ENCODE measurements around the gene IRAK3.
A peak's percentile ranks its signal among the peaks of the same experiment; 100 is the strongest.

Gene IRAK3

GRCh38 chr12:66273147-66273546, 84.1 kb downstream of the IRAK3 start:
- TF ChIP-seq CTCF (conservative IDR thresholded peaks at IDR 0.05; ENCODE audit: low read depth, low read length): no peak
- no peaks in the 10 kb centered on the region for H3K36me3 ChIP-seq (ENCODE audit: insufficient read depth)

GRCh38 chr12:66275040-66275439, 86.0 kb downstream of the IRAK3 start:
- Histone ChIP-seq H3K9ac (no peak overlapping the region), H3K27ac (no peak overlapping the region), H3K4me1 (ENCODE audit: low read depth, poor library complexity, severe bottlenecking) (peaks cover under 1% of the 10 kb centered on the region), H2AFZ (ENCODE audit: low read depth) (no peak overlapping the region), H3K4me2 (no peak overlapping the region), H3K4me3 (IDR thresholded peaks at IDR 0.05; ENCODE audit: insufficient read depth, low read depth, low read length) (no peak overlapping the region), H3K27me3 (ENCODE audit: insufficient read depth, low read depth) (no peaks in the 10 kb centered on the region), H3K36me3 (ENCODE audit: insufficient read depth) (no peaks in the 10 kb centered on the region), H4K20me1 (ENCODE audit: insufficient read depth) (no peaks in the 10 kb centered on the region), H3K79me2 (ENCODE audit: insufficient read depth, low read depth) (no peaks in the 10 kb centered on the region)
- TF ChIP-seq CTCF (conservative IDR thresholded peaks at IDR 0.05; ENCODE audit: low read depth, low read length): no peak

More at GRCh38 chr12:66273147-66273546, 84.1 kb downstream of the IRAK3 start:
- Histone ChIP-seq H3K27me3 (ENCODE audit: insufficient read depth, low read depth) (no peaks in the 10 kb centered on the region), H3K4me3 (IDR thresholded peaks at IDR 0.05; ENCODE audit: insufficient read depth, low read depth, low read length) (no peak overlapping the region), H3K79me2 (ENCODE audit: insufficient read depth, low read depth) (no peaks in the 10 kb centered on the region), H3K4me1 (ENCODE audit: low read depth, poor library complexity, severe bottlenecking) (peaks cover 6% of the 10 kb centered on the region), H3K27ac (no peak overlapping the region), H3K9ac (no peak overlapping the region), H3K4me2 (no peak overlapping the region), H4K20me1 (ENCODE audit: insufficient read depth) (no peaks in the 10 kb centered on the region), H2AFZ (ENCODE audit: low read depth) (no peak overlapping the region)

- no peak overlapping the region for H2AFZ ChIP-seq (ENCODE audit: low read depth)
- no peaks in the 10 kb centered on the region for H3K79me2 ChIP-seq (ENCODE audit: insufficient read depth, low read depth)
- peak; percentile 82 for TF ChIP-seq CTCF (conservative IDR thresholded peaks at IDR 0.05; ENCODE audit: low read depth, low read length)
- H3K4me3 ChIP-seq (IDR thresholded peaks at IDR 0.05; ENCODE audit: insufficient read depth, low read depth, low read length): no peak overlapping the region
- no peaks in the 10 kb centered on the region for H3K27me3 ChIP-seq (ENCODE audit: insufficient read depth, low read depth)
- no peaks in the 10 kb centered on the region for H3K36me3 ChIP-seq (ENCODE audit: insufficient read depth)
- no peaks in the 10 kb centered on the region for H3K4me1 ChIP-seq (ENCODE audit: low read depth, poor library complexity, severe bottlenecking)
- no peaks in the 10 kb centered on the region for H4K20me1 ChIP-seq (ENCODE audit: insufficient read depth)
- no peak overlapping the region for H3K9ac ChIP-seq
- no peak overlapping the region for H3K27ac ChIP-seq
- H3K4me2 ChIP-seq: no peak overlapping the region
These were observed 90.2 kb downstream of the IRAK3 start for GRCh38 chr12:66279123-66279712.

GRCh38 chr12:66280561-66280960, 91.5 kb downstream of the IRAK3 start:
- no peak overlapping the region for H2AFZ ChIP-seq (ENCODE audit: low read depth)
- no peaks in the 10 kb centered on the region for H3K36me3 ChIP-seq (ENCODE audit: insufficient read depth)
- no peak overlapping the region for H3K27ac ChIP-seq
- H3K79me2 ChIP-seq (ENCODE audit: insufficient read depth, low read depth): no peaks in the 10 kb centered on the region
- no peaks in the 10 kb centered on the region for H3K4me1 ChIP-seq (ENCODE audit: low read depth, poor library complexity, severe bottlenecking)
- no peak overlapping the region for H3K4me3 ChIP-seq (IDR thresholded peaks at IDR 0.05; ENCODE audit: insufficient read depth, low read depth, low read length)
- H4K20me1 ChIP-seq (ENCODE audit: insufficient read depth): no peaks in the 10 kb centered on the region
- H3K4me2 ChIP-seq: no peak overlapping the region
- H3K27me3 ChIP-seq (ENCODE audit: insufficient read depth, low read depth): no peaks in the 10 kb centered on the region
- no peak overlapping the region for H3K9ac ChIP-seq
- TF ChIP-seq CTCF (conservative IDR thresholded peaks at IDR 0.05; ENCODE audit: low read depth, low read length): no peak

All from KMS-11 (cell line).